Measurements from ENCODE around the gene HNF1A. TPM values are rescaled to one million over a fixed set of nuclear protein-coding genes. Genes with fewer than 3 reads are reported as not detected.
"Not testable (repeated sequence)": the region's sequence is repeated elsewhere in the genome, so short reads cannot be mapped to it uniquely, and the experiment has no call there.

Gene HNF1A, protein sequence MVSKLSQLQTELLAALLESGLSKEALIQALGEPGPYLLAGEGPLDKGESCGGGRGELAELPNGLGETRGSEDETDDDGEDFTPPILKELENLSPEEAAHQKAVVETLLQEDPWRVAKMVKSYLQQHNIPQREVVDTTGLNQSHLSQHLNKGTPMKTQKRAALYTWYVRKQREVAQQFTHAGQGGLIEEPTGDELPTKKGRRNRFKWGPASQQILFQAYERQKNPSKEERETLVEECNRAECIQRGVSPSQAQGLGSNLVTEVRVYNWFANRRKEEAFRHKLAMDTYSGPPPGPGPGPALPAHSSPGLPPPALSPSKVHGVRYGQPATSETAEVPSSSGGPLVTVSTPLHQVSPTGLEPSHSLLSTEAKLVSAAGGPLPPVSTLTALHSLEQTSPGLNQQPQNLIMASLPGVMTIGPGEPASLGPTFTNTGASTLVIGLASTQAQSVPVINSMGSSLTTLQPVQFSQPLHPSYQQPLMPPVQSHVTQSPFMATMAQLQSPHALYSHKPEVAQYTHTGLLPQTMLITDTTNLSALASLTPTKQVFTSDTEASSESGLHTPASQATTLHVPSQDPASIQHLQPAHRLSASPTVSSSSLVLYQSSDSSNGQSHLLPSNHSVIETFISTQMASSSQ
- 0.10 TPM in 1 of 2 replicates, not detected in the other for polyA plus RNA-seq (2014; cell fraction: cytosol; rRNA removed)
- not detected in 2 replicates for polyA plus RNA-seq (2014; cell fraction: nucleus; rRNA removed)

- no peak for DNase-seq (ENCODE audit: low spot score)
These were observed at the start of gene HNF1A for GRCh38 chr12:120978296-120979219. Gene HNF1A, plus strand, starts transcription at chr12:120978543. Its CDS starts 226 bp downstream, at chr12:120978769.

DNA sequence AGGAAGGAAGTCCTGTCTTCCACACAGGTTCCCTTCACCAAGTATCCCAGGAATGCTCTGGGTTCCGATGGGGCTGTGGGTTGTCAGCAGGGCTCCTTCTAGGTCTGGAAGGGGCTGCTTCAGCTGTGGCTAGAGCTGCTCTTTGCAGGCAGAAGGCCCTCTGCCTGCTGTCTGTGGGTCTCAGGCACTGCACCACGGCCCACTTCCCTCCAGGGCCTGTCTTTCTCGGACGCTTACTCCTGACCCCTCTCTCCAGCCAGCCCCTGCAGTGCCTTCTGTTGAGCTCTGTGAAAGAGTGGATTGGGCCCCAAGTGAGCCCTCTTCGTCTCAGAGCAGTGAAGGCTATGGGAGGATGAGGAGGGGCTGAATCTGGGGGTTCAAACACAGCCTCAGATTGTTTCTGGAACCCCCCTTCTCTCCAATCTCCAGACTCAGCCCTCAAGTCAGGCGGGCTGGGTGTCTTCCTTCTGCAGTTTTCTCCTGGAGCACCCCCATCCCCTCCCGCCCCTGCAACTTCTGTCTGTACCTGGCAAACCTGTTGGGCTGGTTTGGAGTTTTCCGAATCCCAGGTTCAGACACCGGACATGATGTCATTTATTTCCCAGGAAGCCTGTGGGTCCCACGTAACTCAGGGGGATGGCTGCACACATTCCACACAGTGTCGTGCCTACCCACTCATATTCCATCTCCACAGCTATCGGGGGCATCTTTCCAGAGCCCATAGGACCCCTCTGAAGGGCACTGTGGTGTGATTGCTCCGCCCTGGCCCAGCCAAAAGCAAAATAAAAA is 49.3 kb upstream of the HNF1A start:
- DNase-seq (ENCODE audit: low spot score), result no peak

DNA sequence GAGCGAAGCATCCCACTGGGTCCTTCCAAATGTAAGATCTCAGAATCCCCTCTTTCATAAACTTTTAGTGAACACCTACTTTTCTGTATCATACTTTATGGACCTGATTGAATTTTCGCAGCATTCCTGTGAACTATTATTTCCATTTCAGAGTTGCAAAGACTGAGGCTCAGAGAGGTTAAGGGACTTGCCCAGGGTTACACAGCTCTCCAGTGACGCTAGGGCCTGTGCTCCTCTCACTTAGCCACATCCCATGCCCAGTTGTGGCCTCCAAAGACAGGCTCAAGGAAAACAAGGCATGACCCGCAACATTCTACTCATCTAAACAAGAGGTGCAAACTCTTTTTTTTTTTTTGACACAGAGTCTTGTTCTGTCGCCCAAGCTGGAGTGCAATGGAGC is 48.3 kb upstream of the HNF1A start:
- DNase-seq (ENCODE audit: low spot score), result no peak

DNA sequence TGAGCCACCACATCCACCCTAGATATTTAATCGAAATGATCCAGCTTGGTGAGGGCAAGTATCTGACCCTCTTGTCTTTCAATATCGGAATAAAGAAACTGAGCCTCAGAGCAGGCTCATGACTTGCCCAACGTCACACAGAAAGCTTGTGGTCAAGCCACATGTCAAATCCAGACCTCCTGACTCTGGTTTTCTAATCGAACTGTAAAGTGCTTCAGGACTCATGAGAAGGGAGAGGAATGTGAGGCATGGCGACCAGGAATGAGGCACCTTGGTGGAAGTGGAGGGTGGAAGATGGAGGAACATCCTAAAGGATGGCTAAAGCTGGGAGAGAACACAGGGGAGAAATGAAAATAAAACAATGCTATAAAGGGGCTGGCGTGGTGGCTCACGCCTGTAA is 46.3 kb upstream of the HNF1A start:
- no peak for DNase-seq (ENCODE audit: low spot score)

DNA sequence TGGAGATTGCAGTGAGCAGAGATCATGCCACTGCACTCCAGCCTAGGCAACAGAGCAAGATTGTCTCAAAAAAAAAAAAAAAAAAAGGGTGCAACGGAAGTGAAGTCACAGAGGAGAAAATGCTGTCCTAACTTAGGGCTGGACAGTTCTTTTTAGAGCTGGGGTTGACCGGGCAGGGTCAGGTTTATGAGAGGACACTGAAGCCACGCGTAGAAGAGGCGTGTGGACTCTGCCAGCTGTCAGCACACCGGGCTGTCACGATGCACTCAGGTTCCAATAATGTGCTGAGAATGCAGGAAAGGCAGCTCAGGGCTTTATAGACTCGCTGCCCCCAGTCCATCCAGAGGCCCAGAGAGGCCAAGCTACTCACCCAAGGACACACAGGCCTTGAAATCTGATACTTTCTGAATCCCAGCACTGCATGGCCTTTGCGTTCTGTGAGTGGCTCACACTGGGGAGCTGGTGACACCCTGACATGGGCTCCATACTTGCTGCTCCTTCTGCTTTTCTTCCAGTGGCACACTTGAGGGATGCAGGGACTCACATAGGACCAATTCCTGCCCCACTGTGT is 45.3 kb upstream of the HNF1A start:
- DNase-seq (ENCODE audit: low spot score), result no peak

GRCh38 chr12:120933786-120934185 is 44.6 kb upstream of the HNF1A start:
- no peak for DNase-seq (ENCODE audit: low spot score)

DNA sequence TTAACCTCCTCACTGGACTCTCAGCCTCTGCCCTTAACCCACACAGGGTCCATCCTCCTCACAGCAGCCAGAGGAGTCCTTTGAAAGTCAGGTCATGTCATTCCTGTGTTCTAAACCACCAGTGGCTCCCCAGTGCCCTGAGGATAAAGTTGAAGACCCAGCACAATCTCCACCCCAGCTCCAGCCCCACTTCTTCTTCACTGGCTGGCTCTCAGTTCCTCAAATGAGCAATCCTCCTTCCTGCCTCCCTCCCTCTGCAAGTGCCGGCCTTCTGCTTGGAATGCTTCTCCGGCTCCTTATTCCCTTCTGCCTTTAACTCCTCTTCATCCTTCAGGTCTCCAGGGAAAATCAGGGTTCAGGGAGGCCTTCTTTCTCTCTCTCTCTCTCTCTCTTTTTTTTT is 42.1 kb upstream of the HNF1A start:
- no peak for DNase-seq (ENCODE audit: low spot score)

- no peak for DNase-seq (ENCODE audit: low spot score)
These were observed 39.8 kb upstream of the HNF1A start for GRCh38 chr12:120938496-120938895.

DNA sequence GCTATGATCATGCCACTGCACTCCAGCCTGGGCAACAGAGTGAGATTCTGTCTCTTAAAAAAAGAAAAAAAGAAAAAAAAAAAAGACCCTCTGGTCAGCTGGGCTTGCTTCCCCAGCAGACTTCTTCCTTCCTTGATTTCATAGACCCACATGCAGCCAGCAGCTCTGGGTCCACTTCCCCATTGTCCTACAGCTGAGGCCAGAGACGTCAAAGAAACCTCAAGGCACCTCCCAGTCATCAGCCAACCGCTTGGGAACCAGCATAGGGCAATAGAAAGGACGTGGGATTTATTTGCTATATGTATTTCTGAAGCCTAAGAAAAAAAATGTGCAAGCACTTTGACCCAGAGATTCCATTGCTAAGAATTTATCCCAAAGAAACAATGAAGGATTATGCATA is 38.8 kb upstream of the HNF1A start:
- no peak for DNase-seq (ENCODE audit: low spot score)

DNA sequence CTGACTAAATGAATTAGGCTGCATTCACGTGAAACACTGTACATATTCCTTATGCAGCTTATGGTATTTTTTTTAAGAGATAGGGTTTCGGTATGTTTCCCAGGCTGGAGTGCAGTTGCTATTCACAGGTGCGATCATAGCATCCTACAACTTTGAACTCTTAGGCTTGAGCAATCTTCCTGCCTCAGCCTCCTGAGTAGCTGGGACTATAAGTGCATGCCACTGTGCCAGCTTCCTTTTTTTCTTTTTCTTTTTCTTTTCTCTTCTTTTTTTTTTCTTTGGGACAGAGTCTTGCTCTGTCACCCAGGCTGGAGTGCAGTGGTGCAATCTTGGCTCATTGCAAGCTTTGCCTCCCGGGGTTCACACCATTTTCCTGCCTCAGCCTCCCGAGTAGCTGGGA is 38.3 kb upstream of the HNF1A start:
- DNase-seq (ENCODE audit: low spot score), result no peak

GRCh38 chr12:120940799-120941198 is 37.5 kb upstream of the HNF1A start:
- no peak for DNase-seq (ENCODE audit: low spot score)

- no peak for DNase-seq (ENCODE audit: low spot score)
These were observed 36.9 kb upstream of the HNF1A start for GRCh38 chr12:120941412-120941811.

DNA sequence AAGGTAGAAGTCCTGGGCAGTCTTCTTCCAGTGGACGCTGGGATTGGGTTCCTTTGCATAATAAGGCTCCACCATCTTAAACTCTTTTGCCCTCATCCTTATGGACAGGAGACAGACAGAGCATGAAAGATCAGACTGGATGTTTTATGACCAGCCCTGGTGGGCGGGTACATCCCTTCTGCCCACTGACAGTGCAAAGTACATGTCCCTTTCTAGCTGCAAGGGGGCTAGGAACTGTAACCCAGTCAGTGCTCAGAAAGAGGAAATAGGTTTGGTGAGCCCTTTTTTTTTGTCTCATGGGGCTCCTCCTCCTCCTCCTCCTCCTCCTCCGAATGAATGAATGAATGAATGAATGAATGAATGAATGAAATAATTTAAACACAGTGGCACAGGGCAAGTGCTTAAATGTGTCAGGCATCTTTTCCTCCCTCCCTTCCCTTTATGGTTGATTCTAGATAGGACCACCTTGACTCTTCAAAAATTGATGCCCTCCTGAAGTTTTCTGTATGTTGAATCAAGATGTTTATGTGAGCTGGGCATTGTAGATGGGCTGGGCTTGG is 36.4 kb upstream of the HNF1A start:
- no peak for DNase-seq (ENCODE audit: low spot score)

GRCh38 chr12:120943482-120943881 is 34.9 kb upstream of the HNF1A start:
- DNase-seq (ENCODE audit: low spot score), result no peak

DNA sequence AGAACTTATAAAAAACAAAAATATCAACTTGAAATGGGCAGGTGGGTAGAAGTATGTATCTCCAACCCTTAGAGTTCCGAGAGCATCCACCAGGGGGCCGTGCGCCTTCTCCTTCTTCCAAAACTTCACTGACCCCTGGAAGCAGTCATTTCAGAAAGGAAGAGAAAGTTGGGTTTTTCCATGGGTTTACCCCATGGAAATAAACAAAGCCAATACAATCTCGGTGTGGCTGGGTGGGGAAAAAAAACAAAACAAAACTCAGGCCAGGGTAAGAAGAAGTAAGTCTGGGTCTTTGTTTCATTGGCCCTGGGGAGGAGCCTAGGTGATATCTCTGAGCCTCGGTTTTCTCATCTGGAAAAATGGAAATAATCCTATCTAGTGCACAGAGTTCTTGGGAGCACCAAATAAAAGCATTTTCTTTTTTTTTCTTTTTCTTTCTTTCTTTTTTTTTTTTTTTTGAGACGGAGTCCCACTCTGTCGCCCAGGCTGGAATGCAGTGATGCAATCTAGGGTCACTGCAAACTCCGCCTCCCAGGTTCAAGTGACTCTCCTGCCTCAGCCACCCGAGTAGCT is 33.6 kb upstream of the HNF1A start:
- DNase-seq (ENCODE audit: low spot score), result peak; percentile 40

GRCh38 chr12:120945516-120945915 is 32.8 kb upstream of the HNF1A start:
- not testable (repeated sequence) for DNase-seq (ENCODE audit: low spot score)

- DNase-seq (ENCODE audit: low spot score), result not testable (repeated sequence)
These were observed 28.0 kb upstream of the HNF1A start for GRCh38 chr12:120950260-120950799.

DNA sequence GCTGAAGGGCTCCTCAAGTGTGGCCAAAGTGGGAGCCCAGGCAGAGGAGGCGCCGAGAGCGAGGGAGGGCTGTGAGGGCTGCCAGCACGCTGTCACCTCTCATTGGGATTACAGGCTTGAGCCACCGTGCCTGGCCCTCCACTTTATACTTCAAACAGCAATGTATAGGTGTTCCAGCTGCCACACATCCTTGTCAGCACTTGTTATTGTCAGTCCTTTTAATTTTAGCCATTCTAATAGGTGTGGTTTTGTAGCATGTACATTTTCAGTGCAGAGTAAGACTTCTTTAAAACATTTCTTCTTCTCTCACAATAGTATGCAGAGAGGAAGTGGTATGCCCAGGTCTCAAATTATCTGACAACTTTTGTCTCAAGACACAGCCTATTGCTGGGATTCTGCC is 27.5 kb upstream of the HNF1A start:
- no peak for DNase-seq (ENCODE audit: low spot score)

DNA sequence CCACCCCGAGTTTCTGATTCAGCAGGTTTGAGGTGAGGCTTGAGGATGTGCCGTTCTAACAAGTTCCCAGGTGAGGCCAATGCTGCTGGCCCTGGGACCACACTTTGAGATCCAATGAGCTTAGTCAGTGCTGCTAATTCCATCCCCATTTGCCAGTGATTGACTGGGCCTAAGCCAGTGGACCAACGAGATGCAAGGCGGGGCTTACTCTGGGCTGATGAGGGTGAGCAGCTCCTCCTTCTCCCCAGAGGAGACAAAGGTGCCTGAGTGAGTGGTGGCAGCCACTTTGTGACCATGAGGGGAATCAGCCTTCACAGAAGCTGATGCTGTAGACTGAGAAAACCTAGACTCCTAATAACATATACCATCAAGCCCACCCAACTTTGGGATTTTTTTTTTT is 23.1 kb upstream of the HNF1A start:
- DNase-seq (ENCODE audit: low spot score), result no peak
